Ishikawa (cell line): ENCODE data around the gene EVA1B.

Source experiments
- CEBPB ChIP-seq: IDR thresholded peaks from 2 replicates; pipeline ENCODE4 v1.6.1; 2012
- CREB1 ChIP-seq: IDR thresholded peaks from 2 replicates; pipeline ENCODE4 v1.6.1; 2012; ENCODE audit warnings: low read depth
- EGR1 ChIP-seq: IDR thresholded peaks from 2 replicates; pipeline ENCODE4 v1.6.1; 2012
- EP300 ChIP-seq: IDR thresholded peaks from 2 replicates; pipeline ENCODE4 v1.6.1; 2012; ENCODE audit warnings: borderline replicate concordance
- FOXM1 ChIP-seq: IDR thresholded peaks from 2 replicates; pipeline ENCODE4 v1.6.1; 2012; ENCODE audit warnings: low read depth, borderline replicate concordance
- MAX ChIP-seq: IDR thresholded peaks from 2 replicates; pipeline ENCODE4 v1.6.1; 2012
- NFIC ChIP-seq: IDR thresholded peaks from 2 replicates; pipeline ENCODE4 v1.6.1; 2012
- RAD21 ChIP-seq: IDR thresholded peaks from 2 replicates; pipeline ENCODE4 v1.6.1; 2012; ENCODE audit warnings: low read depth
- REST ChIP-seq: IDR thresholded peaks from 2 replicates; pipeline ENCODE4 v1.6.1; 2012; ENCODE audit warnings: low read depth, mild to moderate bottlenecking
- TAF1 ChIP-seq: IDR thresholded peaks from 2 replicates; pipeline ENCODE4 v1.6.1; 2012; ENCODE audit warnings: low read depth, mild to moderate bottlenecking
- TCF12 ChIP-seq: IDR thresholded peaks from 2 replicates; pipeline ENCODE4 v1.6.1; 2012; ENCODE audit warnings: low read depth
- TEAD4 ChIP-seq: IDR thresholded peaks from 2 replicates; pipeline ENCODE4 v1.6.1; 2012
- USF1 ChIP-seq: IDR thresholded peaks from 2 replicates; pipeline ENCODE4 v1.6.1; 2012
- YY1 ChIP-seq: IDR thresholded peaks from 2 replicates; pipeline ENCODE4 v1.6.1; 2012; ENCODE audit warnings: low read depth
- ZBTB7A ChIP-seq: IDR thresholded peaks from 2 replicates; pipeline ENCODE4 v1.6.1; 2012; ENCODE audit warnings: low read depth

The EVA1B gene

GRCh38 chr1:36323636-36324352 is at the start of gene EVA1B:
TSS of gene EVA1B (minus strand) at chr1:36323645. CDS start at chr1:36323037, 608 bp downstream.
- TF ChIP-seq EGR1 (no peak), RAD21 (no peak), CEBPB (no peak), NFIC (no peak), ZBTB7A (no peak), TAF1 (no peak), YY1 (no peak), TEAD4 (no peak), FOXM1 (no peak), USF1 (no peak), EP300 (no peak), CREB1 (no peak), MAX (no peak), TCF12 (no peak), REST (no peak)

- TF ChIP-seq NFIC (no peak), ZBTB7A (no peak), CEBPB (no peak), CREB1 (no peak), TEAD4 (no peak), MAX (no peak)
Measured at GRCh38 chr1:36372617-36373016, 49.2 kb upstream of the EVA1B start.

GRCh38 chr1:36369061-36369861 is 45.8 kb upstream of the EVA1B start:
- no peak for TF ChIP-seq REST
- no peak for TF ChIP-seq TEAD4
- TF ChIP-seq ZBTB7A, result no peak
- TF ChIP-seq RAD21, result peak; percentile 59

- TF ChIP-seq ZBTB7A (no peak), FOXM1 (no peak), MAX (no peak), REST (no peak), CREB1 (no peak), EP300 (no peak), NFIC (no peak), USF1 (no peak)
Measured at GRCh38 chr1:36367798-36368197, 44.4 kb upstream of the EVA1B start.
